ENCODE results near the gene DIAPH2.
"Not testable (repeated sequence)": the region's sequence is repeated elsewhere in the genome, so short reads cannot be mapped to it uniquely, and the experiment has no call there.

DIAPH2 gene

DNA sequence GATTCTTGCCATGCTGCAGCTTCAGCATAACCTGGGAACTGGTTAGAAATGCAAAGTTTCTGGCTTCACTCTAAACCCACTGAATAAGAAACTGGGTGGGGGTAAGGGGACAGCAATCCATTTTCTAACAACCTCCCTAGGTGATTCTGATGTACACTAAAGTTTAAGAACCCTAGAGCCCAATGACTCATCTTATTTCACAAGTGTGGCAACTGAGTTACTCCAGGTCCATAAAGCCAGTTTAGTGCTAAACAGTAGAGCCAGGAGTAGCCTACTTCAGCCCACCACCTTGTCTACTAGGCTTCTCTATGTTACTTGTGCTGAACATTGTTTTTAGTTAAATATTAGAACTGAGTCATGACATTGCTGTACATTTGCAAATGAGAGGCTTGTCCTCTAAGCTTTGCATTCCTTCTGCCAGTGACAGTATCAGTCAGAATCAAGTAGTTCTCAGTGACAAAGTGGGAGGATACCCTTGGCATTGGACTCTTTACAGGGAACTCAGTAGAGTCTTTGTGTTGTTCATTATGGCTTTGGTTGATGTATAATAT lies 717.0 kb downstream of the DIAPH2 start:
- no peak for ATAC-seq
- TF ChIP-seq CSDC2 (CRISPR knock-in tag; IDR thresholded peaks at IDR 0.05) (no peak), ISL1 (CRISPR knock-in tag; IDR thresholded peaks at IDR 0.05) (no peak), ZC3H10 (CRISPR knock-in tag; IDR thresholded peaks at IDR 0.05) (no peak), ESRRG (CRISPR knock-in tag; IDR thresholded peaks at IDR 0.05) (no peak), SNAI2 (CRISPR knock-in tag; IDR thresholded peaks at IDR 0.05) (no peak), ZNF70 (CRISPR knock-in tag; IDR thresholded peaks at IDR 0.05) (no peak), ARNTL (CRISPR knock-in tag; IDR thresholded peaks at IDR 0.05; ENCODE audit: borderline replicate concordance, low read depth) (no peak)

DNA sequence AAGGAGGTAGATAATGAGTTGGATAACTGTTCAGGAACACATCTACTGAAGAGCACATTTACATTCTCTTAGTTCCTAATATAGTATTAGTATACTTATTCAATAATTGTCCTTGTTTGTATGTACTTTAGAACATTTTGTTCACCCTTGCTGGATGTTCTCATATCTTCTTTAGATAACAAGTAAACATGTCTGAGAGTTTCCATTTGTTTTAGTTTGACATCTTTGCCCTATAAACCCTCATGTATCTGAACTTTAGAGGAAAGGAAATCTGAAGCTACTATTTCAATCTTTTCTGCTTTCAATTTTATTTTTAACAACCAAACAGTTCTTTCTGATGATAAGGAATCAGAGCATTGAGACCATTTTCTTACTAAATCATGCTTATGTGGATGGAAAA lies 717.7 kb downstream of the DIAPH2 start:
- TF ChIP-seq RARB (CRISPR knock-in tag; IDR thresholded peaks at IDR 0.05), result no peak
- TF ChIP-seq ISL1 (CRISPR knock-in tag; IDR thresholded peaks at IDR 0.05), result no peak
- TF ChIP-seq ZNF565 (CRISPR knock-in tag; conservative IDR thresholded peaks at IDR 0.05; ENCODE audit: low read depth), result no peak
- ATAC-seq, result no peak

GRCh38 chrX:97402903-97403302 lies 718.3 kb downstream of the DIAPH2 start:
- no peak for TF ChIP-seq ZFP30 (CRISPR knock-in tag; IDR thresholded peaks at IDR 0.05)
- no peak for TF ChIP-seq ZNF70 (CRISPR knock-in tag; IDR thresholded peaks at IDR 0.05)
- no peak for TF ChIP-seq POU6F1 (CRISPR knock-in tag; IDR thresholded peaks at IDR 0.05; ENCODE audit: borderline replicate concordance, low read depth)
- TF ChIP-seq, protein P1, sequence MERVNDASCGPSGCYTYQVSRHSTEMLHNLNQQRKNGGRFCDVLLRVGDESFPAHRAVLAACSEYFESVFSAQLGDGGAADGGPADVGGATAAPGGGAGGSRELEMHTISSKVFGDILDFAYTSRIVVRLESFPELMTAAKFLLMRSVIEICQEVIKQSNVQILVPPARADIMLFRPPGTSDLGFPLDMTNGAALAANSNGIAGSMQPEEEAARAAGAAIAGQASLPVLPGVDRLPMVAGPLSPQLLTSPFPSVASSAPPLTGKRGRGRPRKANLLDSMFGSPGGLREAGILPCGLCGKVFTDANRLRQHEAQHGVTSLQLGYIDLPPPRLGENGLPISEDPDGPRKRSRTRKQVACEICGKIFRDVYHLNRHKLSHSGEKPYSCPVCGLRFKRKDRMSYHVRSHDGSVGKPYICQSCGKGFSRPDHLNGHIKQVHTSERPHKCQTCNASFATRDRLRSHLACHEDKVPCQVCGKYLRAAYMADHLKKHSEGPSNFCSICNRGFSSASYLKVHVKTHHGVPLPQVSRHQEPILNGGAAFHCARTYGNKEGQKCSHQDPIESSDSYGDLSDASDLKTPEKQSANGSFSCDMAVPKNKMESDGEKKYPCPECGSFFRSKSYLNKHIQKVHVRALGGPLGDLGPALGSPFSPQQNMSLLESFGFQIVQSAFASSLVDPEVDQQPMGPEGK (CRISPR knock-in tag; IDR thresholded peaks at IDR 0.05; ENCODE audit: borderline replicate concordance), result no peak
- no peak for TF ChIP-seq OSR1 (CRISPR knock-in tag; IDR thresholded peaks at IDR 0.05)
- no peak for TF ChIP-seq ZNF565 (CRISPR knock-in tag; conservative IDR thresholded peaks at IDR 0.05; ENCODE audit: low read depth)
- ATAC-seq, result no peak

- no peak for TF ChIP-seq SNAI2 (CRISPR knock-in tag; IDR thresholded peaks at IDR 0.05)
- TF ChIP-seq ISL1 (CRISPR knock-in tag; IDR thresholded peaks at IDR 0.05), result no peak
- TF ChIP-seq, protein P2, sequence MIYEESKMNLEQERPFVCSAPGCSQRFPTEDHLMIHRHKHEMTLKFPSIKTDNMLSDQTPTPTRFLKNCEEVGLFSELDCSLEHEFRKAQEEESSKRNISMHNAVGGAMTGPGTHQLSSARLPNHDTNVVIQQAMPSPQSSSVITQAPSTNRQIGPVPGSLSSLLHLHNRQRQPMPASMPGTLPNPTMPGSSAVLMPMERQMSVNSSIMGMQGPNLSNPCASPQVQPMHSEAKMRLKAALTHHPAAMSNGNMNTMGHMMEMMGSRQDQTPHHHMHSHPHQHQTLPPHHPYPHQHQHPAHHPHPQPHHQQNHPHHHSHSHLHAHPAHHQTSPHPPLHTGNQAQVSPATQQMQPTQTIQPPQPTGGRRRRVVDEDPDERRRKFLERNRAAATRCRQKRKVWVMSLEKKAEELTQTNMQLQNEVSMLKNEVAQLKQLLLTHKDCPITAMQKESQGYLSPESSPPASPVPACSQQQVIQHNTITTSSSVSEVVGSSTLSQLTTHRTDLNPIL (CRISPR knock-in tag; IDR thresholded peaks at IDR 0.05; ENCODE audit: low read depth), result no peak
- no peak for TF ChIP-seq ZFP3 (CRISPR knock-in tag; IDR thresholded peaks at IDR 0.05)
- TF ChIP-seq, protein P1 (CRISPR knock-in tag; IDR thresholded peaks at IDR 0.05; ENCODE audit: borderline replicate concordance), result no peak
- no peak for TF ChIP-seq ZNF70 (CRISPR knock-in tag; IDR thresholded peaks at IDR 0.05)
- TF ChIP-seq OSR1 (CRISPR knock-in tag; IDR thresholded peaks at IDR 0.05), result no peak
- TF ChIP-seq ZFP30 (CRISPR knock-in tag; IDR thresholded peaks at IDR 0.05), result no peak
- no peak for TF ChIP-seq ZNF565 (CRISPR knock-in tag; conservative IDR thresholded peaks at IDR 0.05; ENCODE audit: low read depth)
- no peak for ATAC-seq
Observed at GRCh38 chrX:97405031-97405660, 720.5 kb downstream of the DIAPH2 start.

DNA sequence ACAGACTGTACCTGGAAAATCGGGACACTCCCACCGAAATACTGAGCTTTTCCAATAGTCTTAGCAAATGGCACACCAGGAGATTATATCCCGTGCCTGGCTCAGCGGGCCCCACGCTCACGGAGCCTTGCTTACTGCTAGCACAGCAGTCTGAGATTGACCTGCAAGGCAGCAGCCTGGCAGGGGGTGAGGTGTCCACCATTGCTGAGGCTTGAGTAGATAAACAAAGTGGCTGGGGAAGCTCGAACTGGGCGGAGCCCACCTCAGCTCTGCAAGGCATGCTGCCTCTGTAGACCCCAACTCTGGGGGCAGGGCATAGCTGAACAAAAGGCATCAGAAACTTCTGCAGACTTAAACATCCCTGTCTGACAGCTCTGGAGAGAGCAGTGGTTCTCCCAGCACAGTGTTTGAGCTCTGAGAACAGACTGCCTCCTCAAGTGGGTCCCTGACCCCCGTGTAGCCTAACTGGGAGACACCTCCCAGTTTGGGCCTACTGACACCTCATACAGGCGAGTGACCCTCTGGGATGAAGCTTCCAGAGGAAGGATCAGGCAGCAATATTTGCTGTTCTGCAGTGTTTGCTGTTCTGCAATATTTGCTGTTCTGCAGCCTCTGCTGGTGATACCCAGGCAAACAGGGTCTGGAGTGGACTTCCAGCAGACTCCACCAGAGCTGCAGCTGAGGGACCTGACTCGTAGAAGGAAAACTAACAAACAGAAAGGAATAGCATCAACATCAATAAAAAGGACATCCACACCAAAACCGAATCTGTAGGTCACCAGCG lies 725.2 kb downstream of the DIAPH2 start:
- ATAC-seq, result not testable (repeated sequence)

DNA sequence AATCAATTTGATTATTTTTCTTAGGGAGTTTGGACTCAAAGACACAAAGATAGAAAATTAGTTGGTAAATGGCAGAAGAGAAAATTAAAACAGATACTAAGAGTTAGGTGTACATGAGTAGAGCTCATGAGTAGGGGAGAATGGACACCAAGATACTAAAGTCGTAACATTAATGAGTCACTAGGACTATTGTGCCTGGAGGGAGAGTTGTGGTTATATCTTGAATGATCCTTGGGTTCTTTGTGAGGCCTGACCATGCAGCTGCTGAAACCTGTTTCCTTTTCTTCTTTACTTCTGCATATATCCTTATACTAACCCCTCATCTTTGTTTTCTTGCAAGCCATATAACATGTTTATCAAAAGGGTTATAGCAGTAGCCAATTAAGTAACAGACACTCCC lies 731.8 kb downstream of the DIAPH2 start:
- ATAC-seq, result no peak
- TF ChIP-seq CSDC2 (CRISPR knock-in tag; IDR thresholded peaks at IDR 0.05) (no peak), ZFP3 (CRISPR knock-in tag; IDR thresholded peaks at IDR 0.05) (no peak), ISL1 (CRISPR knock-in tag; IDR thresholded peaks at IDR 0.05) (no peak), GLIS3 (CRISPR knock-in tag; IDR thresholded peaks at IDR 0.05) (no peak), RARB (CRISPR knock-in tag; IDR thresholded peaks at IDR 0.05) (no peak), OSR1 (CRISPR knock-in tag; IDR thresholded peaks at IDR 0.05) (no peak), BACH2 (CRISPR knock-in tag; IDR thresholded peaks at IDR 0.05; ENCODE audit: borderline replicate concordance) (no peak), ESRRG (CRISPR knock-in tag; IDR thresholded peaks at IDR 0.05) (no peak), TOX (CRISPR knock-in tag; IDR thresholded peaks at IDR 0.05; ENCODE audit: borderline replicate concordance) (no peak), ZC3H10 (CRISPR knock-in tag; IDR thresholded peaks at IDR 0.05) (no peak), PPARA (CRISPR knock-in tag; IDR thresholded peaks at IDR 0.05; ENCODE audit: borderline replicate concordance) (no peak), ZFP30 (CRISPR knock-in tag; IDR thresholded peaks at IDR 0.05) (no peak), TCF4 (CRISPR knock-in tag; IDR thresholded peaks at IDR 0.05; ENCODE audit: borderline replicate concordance) (no peak)
- TF ChIP-seq, protein P2 (CRISPR knock-in tag; IDR thresholded peaks at IDR 0.05; ENCODE audit: low read depth), result no peak
